HEK293 (cell line): ENCODE results near the gene KCNJ9.

Experiments
- AEBP2 ChIP-seq: fragments of 450-650 bp; formaldehyde crosslinking; IDR thresholded peaks from 2 replicates; pipeline ENCODE4 v1.5.1; 2016; ENCODE audit warnings: missing biosample characterization, missing genetic modification characterization, borderline replicate concordance
- BCL11B ChIP-seq: fragments of 450-650 bp; formaldehyde crosslinking; IDR thresholded peaks from 2 replicates; pipeline ENCODE4 v1.5.1; 2016; ENCODE audit warnings: low read depth, missing biosample characterization, missing genetic modification characterization
- FEZF1 ChIP-seq: fragments of 450-650 bp; formaldehyde crosslinking; IDR thresholded peaks from 2 replicates; pipeline ENCODE4 v1.5.1; 2016; ENCODE audit warnings: missing biosample characterization, missing genetic modification characterization
- GFI1B ChIP-seq: fragments of 450-650 bp; formaldehyde crosslinking; IDR thresholded peaks from 2 replicates; pipeline ENCODE4 v1.5.1; 2016; ENCODE audit warnings: missing biosample characterization, missing genetic modification characterization
- GLIS2 ChIP-seq: fragments of 450-650 bp; formaldehyde crosslinking; IDR thresholded peaks from 2 replicates; pipeline ENCODE4 v1.5.1; 2016; ENCODE audit warnings: missing biosample characterization, missing genetic modification characterization
- KLF7 ChIP-seq: fragments of 450-650 bp; formaldehyde crosslinking; IDR thresholded peaks from 2 replicates; pipeline ENCODE4 v1.5.1; 2016; ENCODE audit warnings: missing biosample characterization, missing genetic modification characterization, borderline replicate concordance
- PRDM10 ChIP-seq: fragments of 450-650 bp; formaldehyde crosslinking; IDR thresholded peaks from 2 replicates; pipeline ENCODE4 v1.5.1; 2016; ENCODE audit warnings: missing biosample characterization, missing genetic modification characterization
- ZBTB10 ChIP-seq: fragments of 450-650 bp; formaldehyde crosslinking; IDR thresholded peaks from 2 replicates; pipeline ENCODE4 v1.5.1; 2016; ENCODE audit warnings: missing biosample characterization, missing genetic modification characterization
- ZIC2 ChIP-seq: fragments of 450-650 bp; formaldehyde crosslinking; IDR thresholded peaks from 2 replicates; pipeline ENCODE4 v1.5.1; 2016; ENCODE audit warnings: missing biosample characterization, missing genetic modification characterization
- ZNF366 ChIP-seq: fragments of 450-650 bp; formaldehyde crosslinking; conservative IDR thresholded peaks from 2 replicates; pipeline ENCODE4 v1.5.1; 2016; ENCODE audit warnings: missing biosample characterization, missing genetic modification characterization
- ZNF433 ChIP-seq: fragments of 450-650 bp; formaldehyde crosslinking; IDR thresholded peaks from 2 replicates; pipeline ENCODE4 v1.5.1; 2016; ENCODE audit warnings: missing biosample characterization, missing genetic modification characterization, low read depth
- ZNF514 ChIP-seq: fragments of 450-650 bp; formaldehyde crosslinking; IDR thresholded peaks from 2 replicates; pipeline ENCODE4 v1.5.1; 2016; ENCODE audit warnings: missing biosample characterization, missing genetic modification characterization
- ZNF624 ChIP-seq: fragments of 450-650 bp; formaldehyde crosslinking; IDR thresholded peaks from 2 replicates; pipeline ENCODE4 v1.5.1; 2017; ENCODE audit warnings: missing biosample characterization, missing genetic modification characterization
- ZNF777 ChIP-seq: fragments of 450-650 bp; formaldehyde crosslinking; IDR thresholded peaks from 2 replicates; pipeline ENCODE4 v1.5.1; 2017; ENCODE audit warnings: missing biosample characterization, missing genetic modification characterization, borderline replicate concordance
- ZSCAN16 ChIP-seq: fragments of 450-650 bp; formaldehyde crosslinking; IDR thresholded peaks from 2 replicates; pipeline ENCODE4 v1.5.1; 2016; ENCODE audit warnings: missing biosample characterization, missing genetic modification characterization
- ZSCAN5A ChIP-seq: fragments of 450-650 bp; formaldehyde crosslinking; IDR thresholded peaks from 2 replicates; pipeline ENCODE4 v1.5.1; 2016; ENCODE audit warnings: missing biosample characterization, missing genetic modification characterization

The KCNJ9 gene

GRCh38 chr1:160069460-160070231, 11.7 kb upstream of the KCNJ9 start, which contains the start of gene KCNJ10 (continued):
- TF ChIP-seq AEBP2 (tag by site-specific recombination): no peak
- TF ChIP-seq PRDM10 (tag by site-specific recombination): peak; percentile 48; the same call in 1 of the 2 replicates
- TF ChIP-seq ZNF624 (tag by site-specific recombination): no peak
- peak; percentile 49 for TF ChIP-seq GLIS2 (tag by site-specific recombination)
- TF ChIP-seq FEZF1: no peak
- TF ChIP-seq ZIC2 (tag by site-specific recombination): 0 out of 2 replicates have a peak, but pooled peaks have one; percentile 13
- TF ChIP-seq KLF7 (tag by site-specific recombination): no peak
- TF ChIP-seq ZSCAN16 (tag by site-specific recombination): no peak
- peak; percentile 80; the same call in 1 of the 2 replicates for TF ChIP-seq ZNF777 (tag by site-specific recombination)
- no peak for TF ChIP-seq ZNF366
- TF ChIP-seq ZNF514 (tag by site-specific recombination): no peak
- no peak for TF ChIP-seq ZNF433
- no peak for TF ChIP-seq GFI1B
- no peak for TF ChIP-seq BCL11B (tag by site-specific recombination)
- no peak for TF ChIP-seq ZSCAN5A (tag by site-specific recombination)
- TF ChIP-seq ZBTB10: no peak
